HG03558 (cell line): ENCODE data around the gene KAT5.
A peak's percentile ranks its signal among the peaks of the same experiment; 100 is the strongest.
"Not testable (repeated sequence)": the region's sequence is repeated elsewhere in the genome, so short reads cannot be mapped to it uniquely, and the experiment has no call there.

Experiments used
- ATAC-seq: cut with Tn5 transposase; IDR thresholded peaks from one replicate; pipeline ENCODE4 v1.9.1; 2021; ENCODE audit warnings: moderate number of reproducible peaks; ENCODE audit not compliant: unreplicated experiment; ENCODE audit errors: extremely low read depth

KAT5 gene

GRCh38 chr11:65711785-65712632 is at the start of gene KAT5:
KAT5 (plus strand) TSS chr11:65712252; CDS start chr11:65712268, 16 bp downstream.
- peak; percentile 47 for ATAC-seq

GRCh38 chr11:65662799-65663638 is 49.0 kb upstream of the KAT5 start, which contains the start of gene RELA:
RELA (minus strand) TSS chr11:65662916; CDS start chr11:65662832, 84 bp downstream.
- ATAC-seq, result peak; percentile 51

GRCh38 chr11:65663639-65664200 is 48.3 kb upstream of the KAT5 start:
- ATAC-seq, result no peak

GRCh38 chr11:65672180-65672860 is 39.7 kb upstream of the KAT5 start:
- ATAC-seq, result no peak

- ATAC-seq, result no peak
These were observed 39.1 kb upstream of the KAT5 start for GRCh38 chr11:65672982-65673381.

- no peak for ATAC-seq
These were observed 31.8 kb upstream of the KAT5 start for GRCh38 chr11:65680192-65680743.

- not testable (repeated sequence) for ATAC-seq
These were observed 28.6 kb upstream of the KAT5 start for GRCh38 chr11:65683480-65683879.

GRCh38 chr11:65685981-65686380 is 26.1 kb upstream of the KAT5 start:
- no peak for ATAC-seq

GRCh38 chr11:65691847-65692246 is 20.2 kb upstream of the KAT5 start:
- not testable (repeated sequence) for ATAC-seq

GRCh38 chr11:65692367-65692766 is 19.7 kb upstream of the KAT5 start:
- ATAC-seq, result no peak

- ATAC-seq, result no peak
These were observed 16.4 kb upstream of the KAT5 start for GRCh38 chr11:65695459-65696241.

GRCh38 chr11:65696802-65697552 is 15.1 kb upstream of the KAT5 start:
- no peak for ATAC-seq

GRCh38 chr11:65698205-65698604 is 13.8 kb upstream of the KAT5 start:
- ATAC-seq, result no peak

GRCh38 chr11:65699306-65699705 is 12.7 kb upstream of the KAT5 start:
- no peak for ATAC-seq

- no peak for ATAC-seq
These were observed 11.7 kb upstream of the KAT5 start for GRCh38 chr11:65700399-65700798.

GRCh38 chr11:65701686-65702085 is 10.4 kb upstream of the KAT5 start:
- no peak for ATAC-seq

- ATAC-seq, result no peak
These were observed 8.2 kb upstream of the KAT5 start for GRCh38 chr11:65703846-65704245.

- ATAC-seq, result not testable (repeated sequence)
These were observed 5.7 kb upstream of the KAT5 start for GRCh38 chr11:65706303-65706763.
